NCI-H2081 treated with DMSO at 0.1 percent for 48 hours (cell line): ENCODE data around the gene AUP1.

Experiments used
- DNase-seq: peaks from one replicate; lab custom pipeline; 2025; lab: John Stamatoyannopoulos, UW

AUP1 gene

DNA sequence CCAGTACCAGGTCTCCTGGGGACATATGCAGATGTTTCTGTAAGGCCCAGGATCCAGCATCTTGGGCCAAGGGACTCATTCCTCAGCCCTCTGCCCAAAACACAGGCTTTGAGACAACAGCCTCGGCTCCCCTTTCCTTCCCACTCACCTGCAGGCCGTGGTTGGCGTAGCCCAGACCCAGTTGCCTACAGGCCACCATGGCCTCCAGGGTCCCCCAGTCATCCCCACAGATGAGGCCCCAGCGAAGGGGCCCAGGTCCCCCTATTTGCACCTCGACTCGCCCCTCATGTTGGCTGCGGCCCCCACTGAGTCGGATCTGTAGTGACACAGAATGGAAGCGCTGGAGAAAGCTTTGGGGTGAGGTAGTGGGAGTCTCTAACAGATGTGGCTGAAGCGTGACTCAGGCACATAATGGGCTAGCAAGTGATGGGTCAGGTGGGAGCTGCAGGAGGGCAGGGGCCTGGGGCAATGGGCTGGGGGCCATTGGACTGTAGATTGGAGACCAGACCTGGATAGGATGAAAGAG is 6.0 kb upstream of the AUP1 start:
- DNase-seq = no peak

GRCh38 chr2:74534411-74534810 is 4.9 kb upstream of the AUP1 start:
- DNase-seq = no peak

- DNase-seq = no peak
These were observed 4.0 kb upstream of the AUP1 start for GRCh38 chr2:74533464-74533863.

DNA sequence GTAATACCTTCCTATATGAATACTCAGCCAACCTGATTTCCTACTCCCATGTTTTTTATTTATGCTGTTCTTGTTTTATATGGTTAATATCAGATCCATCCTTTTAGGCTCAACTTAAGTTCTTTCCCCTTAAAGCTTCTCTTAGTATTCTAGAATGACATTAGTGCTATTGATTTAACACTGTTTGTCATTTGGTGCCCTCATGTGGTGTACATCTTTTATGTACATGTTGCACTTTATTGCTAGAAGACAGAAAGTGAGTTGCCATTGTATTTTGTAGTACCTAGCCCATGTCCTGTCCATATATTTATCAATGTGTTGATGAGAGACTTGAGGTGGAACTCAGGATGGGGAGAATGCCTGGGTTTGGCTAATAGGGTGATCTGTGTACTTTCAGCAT is 2.7 kb upstream of the AUP1 start:
- DNase-seq = no peak

DNA sequence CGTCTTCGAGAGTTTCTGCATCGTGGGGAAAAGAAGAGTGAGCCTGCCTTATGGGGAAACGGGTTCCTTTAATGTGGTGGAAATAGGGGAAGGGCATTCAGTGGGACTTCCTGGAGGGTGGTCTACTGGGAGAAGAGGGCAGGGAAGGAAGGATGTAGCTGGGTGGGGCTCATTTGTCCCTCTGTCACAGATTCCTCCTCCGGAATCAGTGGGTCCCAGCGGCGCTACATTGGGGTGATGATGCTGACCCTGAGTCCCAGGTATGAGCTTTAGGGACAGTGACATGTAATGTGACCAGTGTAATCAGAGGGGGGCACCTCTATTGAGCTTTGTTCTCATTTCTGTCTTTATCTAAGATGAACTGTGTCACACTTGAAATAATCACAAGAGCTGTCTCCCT is 2.2 kb upstream of the AUP1 start:
- no peak for DNase-seq

DNA sequence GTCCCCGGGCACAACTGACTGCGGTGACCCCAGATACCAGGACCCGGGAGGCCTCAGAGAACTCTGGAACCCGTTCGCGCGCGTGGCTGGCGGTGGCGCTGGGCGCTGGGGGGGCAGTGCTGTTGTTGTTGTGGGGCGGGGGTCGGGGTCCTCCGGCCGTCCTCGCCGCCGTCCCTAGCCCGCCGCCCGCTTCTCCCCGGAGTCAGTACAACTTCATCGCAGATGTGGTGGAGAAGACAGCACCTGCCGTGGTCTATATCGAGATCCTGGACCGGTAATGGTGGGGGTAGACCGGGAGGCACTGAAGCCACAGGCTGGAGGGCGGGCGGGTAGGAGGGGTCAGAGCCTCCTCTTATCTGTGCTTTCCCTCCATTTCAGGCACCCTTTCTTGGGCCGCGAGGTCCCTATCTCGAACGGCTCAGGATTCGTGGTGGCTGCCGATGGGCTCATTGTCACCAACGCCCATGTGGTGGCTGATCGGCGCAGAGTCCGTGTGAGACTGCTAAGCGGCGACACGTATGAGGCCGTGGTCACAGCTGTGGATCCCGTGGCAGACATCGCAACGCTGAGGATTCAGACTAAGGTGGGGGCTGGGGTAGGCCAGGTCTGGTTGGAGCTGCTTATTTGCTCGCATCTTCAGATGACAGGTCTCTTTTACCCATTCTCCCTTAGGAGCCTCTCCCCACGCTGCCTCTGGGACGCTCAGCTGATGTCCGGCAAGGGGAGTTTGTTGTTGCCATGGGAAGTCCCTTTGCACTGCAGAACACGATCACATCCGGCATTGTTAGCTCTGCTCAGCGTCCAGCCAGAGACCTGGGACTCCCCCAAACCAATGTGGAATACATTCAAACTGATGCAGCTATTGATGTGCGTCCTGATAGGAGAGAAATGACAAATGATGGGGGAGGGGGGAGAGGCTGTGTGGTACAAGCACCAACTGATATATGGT is 1.0 kb upstream of the AUP1 start:
- no peak for DNase-seq

DNA sequence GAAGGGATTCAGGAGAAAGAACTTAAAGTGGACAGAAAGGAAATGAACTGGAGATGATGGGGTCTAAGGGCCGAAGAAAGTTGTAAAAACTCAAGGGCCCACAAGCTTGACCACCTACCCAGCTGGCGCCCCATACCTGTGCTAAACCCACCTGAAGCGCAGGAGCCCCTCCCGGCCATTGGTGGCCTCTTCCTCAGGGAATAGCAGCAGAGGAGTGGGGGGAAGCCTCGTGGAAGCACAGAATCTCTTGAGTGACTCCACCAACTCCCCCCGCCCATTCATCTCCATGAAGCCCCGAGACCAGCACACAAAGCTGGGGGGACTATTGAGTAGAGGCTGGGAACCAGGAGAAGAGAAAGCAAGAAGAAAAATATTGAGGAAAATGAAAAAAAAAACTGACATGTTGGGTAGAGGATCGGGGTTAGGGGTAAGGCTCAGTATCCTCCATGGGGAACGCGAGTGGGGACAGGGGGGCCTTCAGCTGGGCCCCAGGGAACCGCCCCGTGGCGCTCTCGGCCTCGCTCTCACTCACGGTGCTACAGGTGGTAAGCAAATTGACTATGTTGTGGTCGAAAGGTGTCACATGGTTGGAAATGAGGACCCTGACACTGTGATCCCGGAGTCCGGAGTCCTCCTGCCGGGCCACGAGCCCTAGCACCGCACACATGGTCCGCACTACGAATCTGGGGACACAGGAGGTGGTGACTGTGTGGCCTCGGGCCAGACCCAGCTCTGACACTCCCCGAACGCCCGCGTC is 728 bp downstream of the AUP1 start:
- no peak for DNase-seq

- no peak for DNase-seq
These were observed 1.8 kb downstream of the AUP1 start for GRCh38 chr2:74527741-74528140.

- no peak for DNase-seq
These were observed 2.8 kb downstream of the AUP1 start for GRCh38 chr2:74526649-74527230.

- no peak for DNase-seq
These were observed 3.5 kb downstream of the AUP1 start, which contains the start of gene DQX1 for GRCh38 chr2:74525717-74526648. TSS of gene DQX1 (minus strand) at chr2:74526231. CDS start at chr2:74525729, 502 bp downstream.

DNA sequence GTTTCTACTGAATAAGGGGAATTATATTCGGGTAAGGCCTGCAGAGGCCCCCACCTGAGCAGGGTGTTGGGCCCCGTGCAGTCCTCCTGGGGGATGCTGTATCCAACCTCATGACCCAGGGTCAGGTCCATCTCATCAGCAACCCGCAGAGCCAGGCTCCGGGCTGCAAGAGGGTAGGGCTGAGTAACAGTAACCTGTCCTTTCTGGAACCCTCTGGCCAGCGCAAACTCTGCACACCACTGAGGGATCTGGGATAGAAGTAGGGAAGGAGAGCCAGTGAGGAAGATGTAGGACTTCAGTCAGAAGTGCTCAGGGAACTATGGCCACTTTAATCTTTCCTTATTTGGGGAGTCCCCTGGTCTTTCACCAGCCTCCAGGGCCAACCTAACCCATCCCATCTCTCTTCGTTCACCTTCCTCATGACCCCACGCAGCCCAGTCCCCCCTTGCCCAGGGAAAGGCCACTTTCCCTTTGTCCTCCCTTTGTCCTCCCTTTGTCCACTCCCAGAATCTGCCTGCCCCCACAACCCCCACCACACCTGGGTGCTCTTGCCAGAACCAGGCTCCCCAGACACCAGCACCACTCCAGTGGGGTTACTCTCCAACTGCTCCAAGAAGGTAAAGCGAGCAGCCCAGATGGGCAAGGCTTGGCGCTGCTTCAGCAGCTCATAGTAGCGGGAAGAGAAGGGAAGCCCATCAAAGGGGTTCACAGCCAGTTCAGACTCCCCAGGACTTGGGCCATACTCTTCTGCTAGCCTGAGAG is 4.4 kb downstream of the AUP1 start:
- no peak for DNase-seq

DNA sequence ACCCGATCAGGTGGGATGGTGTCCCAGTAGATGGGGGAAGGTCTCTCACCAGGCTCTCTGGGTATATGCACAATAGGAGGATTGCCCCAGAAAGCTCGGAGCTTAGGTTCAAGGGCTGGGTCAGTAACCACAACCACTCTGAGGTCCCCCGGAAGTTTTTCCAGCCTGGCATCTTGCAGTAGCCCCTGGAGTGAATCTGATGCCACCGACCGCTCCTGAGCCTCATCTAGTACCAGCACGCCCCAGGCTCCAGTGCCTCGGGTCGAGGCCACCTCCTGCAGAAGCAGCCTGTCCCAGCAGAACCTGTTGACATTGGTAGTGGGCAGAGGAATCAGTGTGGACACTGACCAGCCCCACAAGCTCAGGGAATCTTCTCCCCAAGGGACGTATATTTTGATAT is 5.5 kb downstream of the AUP1 start:
- no peak for DNase-seq

DNA sequence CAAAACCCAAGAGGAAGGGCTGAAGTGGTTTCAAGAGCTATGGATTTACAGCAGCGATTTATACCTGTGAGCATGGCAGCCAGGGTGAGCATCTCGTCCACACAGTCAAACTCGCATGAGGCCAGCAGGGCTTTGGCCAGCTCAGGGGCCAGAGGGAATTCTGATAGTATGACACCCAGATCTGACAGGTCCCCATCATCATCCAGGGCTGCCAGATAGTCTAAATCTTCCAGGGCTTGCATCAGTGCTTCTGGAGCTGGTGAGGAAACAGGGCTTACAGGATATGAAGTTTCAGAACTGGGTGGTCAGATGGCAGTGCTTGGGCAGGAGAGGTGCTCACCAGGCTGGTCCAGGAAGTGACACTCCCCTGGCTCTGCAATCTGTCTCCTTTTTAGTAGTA is 7.0 kb downstream of the AUP1 start:
- no peak for DNase-seq

GRCh38 chr2:74516650-74517049 is 12.9 kb downstream of the AUP1 start:
- DNase-seq = no peak

DNA sequence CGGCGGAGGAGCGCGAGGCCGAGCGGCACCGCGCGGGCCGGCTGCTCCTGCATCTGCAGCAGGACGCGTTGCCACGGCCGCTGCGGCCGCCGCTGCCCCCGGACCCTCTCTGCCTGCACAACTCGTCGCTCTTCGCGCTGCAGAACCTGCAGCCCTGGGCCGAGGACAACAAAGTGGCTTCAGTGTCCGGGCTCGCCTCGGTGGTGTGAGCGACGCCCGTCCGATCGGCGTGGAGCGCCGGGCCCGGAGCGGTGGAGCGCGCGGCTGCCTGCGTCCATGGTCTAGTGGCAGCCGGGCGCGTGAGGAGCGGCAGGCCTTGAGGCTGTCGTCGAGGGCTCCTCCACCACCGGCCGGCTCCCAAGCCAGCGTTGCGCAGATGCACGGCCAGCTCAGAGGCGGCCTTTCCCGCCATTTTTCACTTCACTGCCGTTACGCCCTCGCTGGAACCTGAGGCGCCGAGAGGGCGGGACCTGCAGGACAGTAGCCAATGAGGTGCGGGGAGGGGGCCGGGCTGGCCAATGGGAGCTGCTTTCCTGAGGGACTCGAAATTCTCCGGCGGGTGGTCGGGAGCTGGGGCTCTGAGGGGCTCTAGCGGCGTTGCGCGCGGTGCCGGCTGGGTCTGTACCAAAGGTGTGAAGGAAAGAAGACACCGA is 13.4 kb downstream of the AUP1 start:
- no peak for DNase-seq

GRCh38 chr2:74515271-74515980 is 14.1 kb downstream of the AUP1 start:
- no peak for DNase-seq

- DNase-seq = no peak
These were observed 14.9 kb downstream of the AUP1 start, which contains the start of gene TLX2 for GRCh38 chr2:74514368-74515270. TSS of gene TLX2 (plus strand) at chr2:74514450. CDS start at chr2:74514807, 357 bp downstream.
